A549 (cell line): Measurements from ENCODE around the gene HRH3.

Experiments used
- CHD2 ChIP-seq: fragments of 150-350 bp; IDR thresholded peaks from 2 replicates; pipeline ENCODE4 v1.6.1; 2014; ENCODE audit warnings: low read length; ENCODE audit not compliant: partially characterized antibody
- CTCF ChIP-seq: fragments of >200 bp; sonication (Bioruptor Twin); formaldehyde crosslinking; IDR thresholded peaks from 3 replicates; pipeline ENCODE4 v1.5.1; 2016
- ELK1 ChIP-seq: fragments of 150-350 bp; IDR thresholded peaks from 2 replicates; pipeline ENCODE4 v1.6.1; 2014; ENCODE audit warnings: low read depth, mild to moderate bottlenecking, low read length
- HEYL ChIP-seq: fragments of 250-450 bp; sonication (Bioruptor Pico); IDR thresholded peaks from 2 replicates; pipeline ENCODE4 v1.8.0; 2021; ENCODE audit warnings: mild to moderate bottlenecking, moderate library complexity
- MAX ChIP-seq: IDR thresholded peaks from 2 replicates; pipeline ENCODE4 v1.6.1; 2012
- NR3C1 ChIP-seq: fragments of >200 bp; sonication (Bioruptor Twin); formaldehyde crosslinking; IDR thresholded peaks from 3 replicates; pipeline ENCODE4 v1.6.1; 2017
- RARB ChIP-seq: fragments of 250-450 bp; sonication (Bioruptor Pico); IDR thresholded peaks from 2 replicates; pipeline ENCODE4 v1.8.0; 2021; ENCODE audit warnings: mild to moderate bottlenecking, moderate library complexity
- SREBF2 ChIP-seq: fragments of 450-650 bp; IDR thresholded peaks from 2 replicates; pipeline ENCODE4 v1.6.1; 2014; ENCODE audit warnings: mild to moderate bottlenecking, moderate library complexity

- TF ChIP-seq RARB (CRISPR knock-in tag) (no peak), MAX (no peak), CTCF (no peak), CHD2 (no peak), SREBF2 (no peak), HEYL (CRISPR knock-in tag) (no peak), NR3C1 (no peak), ELK1 (no peak)
These were observed 21.1 kb downstream of the HRH3 start for GRCh38 chr20:62198931-62199330.
